Loucy (cell line): ENCODE data around the gene FHL1.

Source experiments
- CTCF ChIP-seq: fragments of 200-600 bp; sonication (generic); conservative IDR thresholded peaks from 2 replicates; pipeline ENCODE4 v1.5.1; 2014; ENCODE audit warnings: mild to moderate bottlenecking, antibody characterized with exemption, low read length
- EZH2phosphoT487 ChIP-seq: fragments of 200-600 bp; IDR thresholded peaks from 2 replicates; pipeline ENCODE4 v1.6.1; 2018; ENCODE audit warnings: antibody characterized with exemption, mild to moderate bottlenecking, moderate library complexity, borderline replicate concordance

- no peak for TF ChIP-seq CTCF
- TF ChIP-seq EZH2phosphoT487 = no peak
These were observed 12.3 kb downstream of the FHL1 start for GRCh38 chrX:136159611-136160025.
